KMS-11 (cell line): ENCODE measurements around the gene WNT3.

Source experiments
- H2AFZ ChIP-seq: fragments of 200-600 bp; sonication (generic); 2 replicates; pipeline ENCODE4 v1.6.1; 2016; ENCODE audit warnings: antibody characterized with exemption, mixed run types, low read depth
- H3K27ac ChIP-seq: fragments of 200-600 bp; sonication (generic); 2 replicates; pipeline ENCODE4 v1.6.1; 2016; ENCODE audit warnings: mild to moderate bottlenecking, mixed run types
- H3K27me3 ChIP-seq: fragments of 200-600 bp; sonication (generic); 2 replicates; pipeline ENCODE4 v1.6.1; 2017; ENCODE audit warnings: mild to moderate bottlenecking, low read depth, mixed run types, moderate library complexity; ENCODE audit not compliant: insufficient read depth
- H3K36me3 ChIP-seq: fragments of 200-600 bp; sonication (generic); 2 replicates; pipeline ENCODE4 v1.6.1; 2017; ENCODE audit warnings: mild to moderate bottlenecking, mixed run types; ENCODE audit not compliant: insufficient read depth
- H3K4me1 ChIP-seq: fragments of 200-600 bp; sonication (generic); 2 replicates; pipeline ENCODE4 v1.6.1; 2016; ENCODE audit warnings: mild to moderate bottlenecking, low read depth, mixed run types; ENCODE audit not compliant: poor library complexity, severe bottlenecking
- H3K4me2 ChIP-seq: fragments of 200-600 bp; sonication (generic); 2 replicates; pipeline ENCODE4 v1.7.0; 2016; ENCODE audit warnings: mild to moderate bottlenecking, mixed run types
- H3K4me3 ChIP-seq: fragments of 200-600 bp; sonication (generic); IDR thresholded peaks from 2 replicates; pipeline ENCODE4 v1.6.1; 2017; ENCODE audit warnings: low read depth, low read length, mixed read lengths; ENCODE audit not compliant: insufficient read depth
- H3K79me2 ChIP-seq: fragments of 200-600 bp; sonication (generic); 2 replicates; pipeline ENCODE4 v1.6.1; 2016; ENCODE audit warnings: low read depth, mixed run types; ENCODE audit not compliant: insufficient read depth
- H3K9ac ChIP-seq: fragments of 200-600 bp; sonication (generic); 2 replicates; pipeline ENCODE4 v1.6.1; 2016; ENCODE audit warnings: mild to moderate bottlenecking, mixed run types
- H4K20me1 ChIP-seq: fragments of 200-600 bp; sonication (generic); 2 replicates; pipeline ENCODE4 v1.6.1; 2016; ENCODE audit warnings: mild to moderate bottlenecking, mixed run types; ENCODE audit not compliant: insufficient read depth
- CTCF ChIP-seq: fragments of 200-600 bp; sonication (generic); conservative IDR thresholded peaks from 2 replicates; pipeline ENCODE4 v1.6.1; 2017; ENCODE audit warnings: low read depth, mild to moderate bottlenecking, antibody characterized with exemption, low read length, moderate library complexity, mixed read lengths

Gene WNT3

GRCh38 chr17:46814446-46814845 lies 4.0 kb downstream of the WNT3 start:
- no peak overlapping the region for H2AFZ ChIP-seq

GRCh38 chr17:46813920-46814319 lies 4.6 kb downstream of the WNT3 start:
- H3K36me3 ChIP-seq, result no peaks in the 10 kb centered on the region
- no peak overlapping the region for H2AFZ ChIP-seq
- no peaks in the 10 kb centered on the region for H3K79me2 ChIP-seq
- H3K4me3 ChIP-seq, result no peak overlapping the region
- no peak overlapping the region for H3K27ac ChIP-seq
- no peak for TF ChIP-seq CTCF
- H3K4me1 ChIP-seq, result no peaks in the 10 kb centered on the region
- H3K9ac ChIP-seq, result no peak overlapping the region
- H4K20me1 ChIP-seq, result no peaks in the 10 kb centered on the region
- H3K4me2 ChIP-seq, result no peak overlapping the region
- H3K27me3 ChIP-seq, result peaks cover 11% of the 10 kb centered on the region; the same call in 1 of the 2 replicates

More at GRCh38 chr17:46814446-46814845, 4.0 kb downstream of the WNT3 start:
- no peaks in the 10 kb centered on the region for H3K4me1 ChIP-seq
- H3K4me2 ChIP-seq, result no peak overlapping the region
- no peaks in the 10 kb centered on the region for H4K20me1 ChIP-seq
- peaks cover 15% of the 10 kb centered on the region; the same call in 1 of the 2 replicates for H3K27me3 ChIP-seq
- no peak overlapping the region for H3K9ac ChIP-seq
- H3K4me3 ChIP-seq, result no peak overlapping the region
- no peaks in the 10 kb centered on the region for H3K79me2 ChIP-seq
- H3K36me3 ChIP-seq, result no peaks in the 10 kb centered on the region
- no peak for TF ChIP-seq CTCF
- no peak overlapping the region for H3K27ac ChIP-seq

GRCh38 chr17:46812624-46813318 lies 5.7 kb downstream of the WNT3 start:
- no peak overlapping the region for H2AFZ ChIP-seq
- H3K4me2 ChIP-seq, result no peak overlapping the region
- no peaks in the 10 kb centered on the region for H3K36me3 ChIP-seq
- H3K79me2 ChIP-seq, result no peaks in the 10 kb centered on the region
- no peak for TF ChIP-seq CTCF
- H3K4me1 ChIP-seq, result no peaks in the 10 kb centered on the region
- no peak overlapping the region for H3K27ac ChIP-seq
- H3K4me3 ChIP-seq, result no peak overlapping the region
- H3K27me3 ChIP-seq, result peaks cover 8% of the 10 kb centered on the region; the same call in 1 of the 2 replicates
- no peaks in the 10 kb centered on the region for H4K20me1 ChIP-seq
- no peak overlapping the region for H3K9ac ChIP-seq

GRCh38 chr17:46811978-46812583 lies 6.4 kb downstream of the WNT3 start:
- no peak for TF ChIP-seq CTCF
- no peaks in the 10 kb centered on the region for H3K79me2 ChIP-seq
- no peaks in the 10 kb centered on the region for H4K20me1 ChIP-seq
- no peak overlapping the region for H3K4me2 ChIP-seq
- no peaks in the 10 kb centered on the region for H3K36me3 ChIP-seq
- no peak overlapping the region for H3K27ac ChIP-seq
- no peaks in the 10 kb centered on the region for H3K4me1 ChIP-seq
- no peak overlapping the region for H3K4me3 ChIP-seq
- H3K27me3 ChIP-seq, result peaks cover under 1% of the 10 kb centered on the region; the same call in 1 of the 2 replicates
- H2AFZ ChIP-seq, result no peak overlapping the region
- no peak overlapping the region for H3K9ac ChIP-seq
